ENCODE results near the gene KRTAP5-1.

KRTAP5-1 gene

DNA sequence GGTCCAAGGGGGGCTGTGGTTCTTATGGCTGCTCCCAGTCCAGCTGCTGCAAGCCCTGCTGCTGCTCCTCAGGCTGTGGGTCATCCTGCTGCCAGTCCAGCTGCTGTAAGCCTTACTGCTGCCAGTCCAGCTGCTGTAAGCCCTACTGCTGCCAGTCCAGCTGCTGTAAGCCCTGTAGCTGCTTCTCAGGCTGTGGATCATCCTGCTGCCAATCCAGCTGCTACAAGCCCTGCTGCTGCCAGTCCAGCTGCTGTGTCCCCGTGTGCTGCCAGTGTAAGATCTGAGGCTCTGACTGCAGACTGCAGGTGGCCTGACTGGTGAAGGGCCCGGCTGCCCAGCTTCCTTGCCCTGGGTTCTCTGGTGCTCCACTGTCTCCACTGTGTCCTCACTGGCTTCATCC is 45.2 kb upstream of the KRTAP5-1 start:
- H3K27me3 ChIP-seq (ENCODE audit: low read length): no peaks in the 10 kb centered on the region
- H3K9me3 ChIP-seq (ENCODE audit: insufficient read depth, low read length): no peaks in the 10 kb centered on the region
- no peaks in the 10 kb centered on the region for H3K79me2 ChIP-seq (ENCODE audit: insufficient read depth, low read length)
- TF ChIP-seq, protein P1, sequence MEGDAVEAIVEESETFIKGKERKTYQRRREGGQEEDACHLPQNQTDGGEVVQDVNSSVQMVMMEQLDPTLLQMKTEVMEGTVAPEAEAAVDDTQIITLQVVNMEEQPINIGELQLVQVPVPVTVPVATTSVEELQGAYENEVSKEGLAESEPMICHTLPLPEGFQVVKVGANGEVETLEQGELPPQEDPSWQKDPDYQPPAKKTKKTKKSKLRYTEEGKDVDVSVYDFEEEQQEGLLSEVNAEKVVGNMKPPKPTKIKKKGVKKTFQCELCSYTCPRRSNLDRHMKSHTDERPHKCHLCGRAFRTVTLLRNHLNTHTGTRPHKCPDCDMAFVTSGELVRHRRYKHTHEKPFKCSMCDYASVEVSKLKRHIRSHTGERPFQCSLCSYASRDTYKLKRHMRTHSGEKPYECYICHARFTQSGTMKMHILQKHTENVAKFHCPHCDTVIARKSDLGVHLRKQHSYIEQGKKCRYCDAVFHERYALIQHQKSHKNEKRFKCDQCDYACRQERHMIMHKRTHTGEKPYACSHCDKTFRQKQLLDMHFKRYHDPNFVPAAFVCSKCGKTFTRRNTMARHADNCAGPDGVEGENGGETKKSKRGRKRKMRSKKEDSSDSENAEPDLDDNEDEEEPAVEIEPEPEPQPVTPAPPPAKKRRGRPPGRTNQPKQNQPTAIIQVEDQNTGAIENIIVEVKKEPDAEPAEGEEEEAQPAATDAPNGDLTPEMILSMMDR (IDR thresholded peaks at IDR 0.05; ENCODE audit: insufficient read depth, low read length, poor library complexity, severe bottlenecking): no peak
- no peak for TF ChIP-seq EZH2phosphoT487 (conservative IDR thresholded peaks at IDR 0.05; ENCODE audit: low read length)
- H3K4me2 ChIP-seq (ENCODE audit: low read depth, low read length, poor library complexity, severe bottlenecking): no peak overlapping the region
- no peaks in the 10 kb centered on the region for H3K36me3 ChIP-seq (ENCODE audit: low read length)
- H4K20me1 ChIP-seq (ENCODE audit: low read depth, low read length): no peaks in the 10 kb centered on the region
- no peak overlapping the region for H3K4me3 ChIP-seq (ENCODE audit: insufficient read depth, low read length, poor library complexity, severe bottlenecking)
- no peak overlapping the region for H3K9ac ChIP-seq (ENCODE audit: low read length)
- H3K27ac ChIP-seq (ENCODE audit: low read depth, low read length): no peak overlapping the region
- no peak overlapping the region for H2AFZ ChIP-seq (ENCODE audit: low read depth, low read length, severe bottlenecking)
- no peaks in the 10 kb centered on the region for H3K9me2 ChIP-seq (replicated peaks; ENCODE audit: insufficient read depth, low read length)
- no peaks in the 10 kb centered on the region for H3F3A ChIP-seq (ENCODE audit: insufficient read depth)

DNA sequence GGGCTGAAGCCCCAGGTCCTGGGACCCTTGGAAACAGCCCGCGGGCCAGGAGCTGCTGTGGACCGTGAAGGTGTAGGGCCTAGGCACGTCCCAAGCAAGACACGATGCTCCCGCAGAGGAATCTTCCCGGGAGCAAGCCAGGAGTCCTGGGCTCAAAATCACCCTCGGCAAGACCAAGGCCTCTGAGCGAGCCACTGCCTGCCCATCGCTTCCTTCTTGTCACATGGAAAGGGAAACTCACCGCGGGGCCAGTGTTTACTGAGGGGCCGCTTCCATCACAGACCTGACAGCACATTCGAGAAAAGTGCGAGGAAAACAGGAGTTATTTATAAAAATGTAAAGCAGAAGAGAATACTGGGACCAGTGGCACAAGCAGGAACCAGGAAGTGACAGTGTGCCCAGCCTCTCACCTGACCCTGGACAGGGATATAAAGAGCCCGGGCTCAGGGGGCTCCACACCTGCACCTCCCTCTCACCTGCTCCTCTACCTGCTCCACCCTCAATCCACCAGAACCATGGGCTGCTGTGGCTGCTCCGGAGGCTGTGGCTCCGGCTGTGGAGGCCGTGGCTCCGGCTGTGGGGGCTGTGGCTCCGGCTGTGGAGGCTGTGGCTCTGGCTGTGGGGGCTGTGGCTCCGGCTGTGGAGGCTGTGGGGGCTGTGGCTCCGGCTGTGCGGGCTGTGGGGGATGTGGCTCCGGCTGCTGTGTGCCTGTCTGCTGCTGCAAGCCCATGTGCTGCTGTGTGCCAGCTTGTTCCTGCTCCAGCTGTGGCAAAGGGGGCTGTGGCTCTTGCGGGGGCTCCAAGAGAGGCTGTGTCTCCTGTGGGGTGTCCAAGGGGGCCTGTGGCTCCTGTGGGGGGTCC is 44.5 kb upstream of the KRTAP5-1 start, which contains the start of gene KRTAP5-5:
Gene KRTAP5-5 (plus strand): TSS at position 450 of the 860 bp plus-strand sequence. CDS start 66 bp downstream, at position 516.
- H3K36me3 ChIP-seq (ENCODE audit: low read length): no peaks in the 10 kb centered on the region
- H3K79me2 ChIP-seq (ENCODE audit: insufficient read depth, low read length): no peaks in the 10 kb centered on the region
- no peak within 1 kb of the TSS for H3K4me2 ChIP-seq (ENCODE audit: low read depth, low read length, poor library complexity, severe bottlenecking)
- H3K27me3 ChIP-seq (ENCODE audit: low read length): no peaks in the 10 kb centered on the region
- TF ChIP-seq EZH2phosphoT487 (conservative IDR thresholded peaks at IDR 0.05; ENCODE audit: low read length): no peak
- TF ChIP-seq, protein P1 (IDR thresholded peaks at IDR 0.05; ENCODE audit: insufficient read depth, low read length, poor library complexity, severe bottlenecking): no peak
- no peaks in the 10 kb centered on the region for H3K9me2 ChIP-seq (replicated peaks; ENCODE audit: insufficient read depth, low read length)
- H3K9ac ChIP-seq (ENCODE audit: low read length): no peak within 1 kb of the TSS
- no peaks in the 10 kb centered on the region for H3K9me3 ChIP-seq (ENCODE audit: insufficient read depth, low read length)
- no peaks in the 10 kb centered on the region for H3F3A ChIP-seq (ENCODE audit: insufficient read depth)
- H2AFZ ChIP-seq (ENCODE audit: low read depth, low read length, severe bottlenecking): no peak within 1 kb of the TSS
- H3K4me3 ChIP-seq (ENCODE audit: insufficient read depth, low read length, poor library complexity, severe bottlenecking): no peak within 1 kb of the TSS
- no peaks in the 10 kb centered on the region for H4K20me1 ChIP-seq (ENCODE audit: low read depth, low read length)
- no peak within 1 kb of the TSS for H3K27ac ChIP-seq (ENCODE audit: low read depth, low read length)

GRCh38 chr11:1628506-1629325 is 43.6 kb upstream of the KRTAP5-1 start:
- no peak overlapping the region for H3K27ac ChIP-seq (ENCODE audit: low read depth, low read length)
- H3K4me2 ChIP-seq (ENCODE audit: low read depth, low read length, poor library complexity, severe bottlenecking): no peak overlapping the region
- H3F3A ChIP-seq (ENCODE audit: insufficient read depth): no peaks in the 10 kb centered on the region
- no peak overlapping the region for H3K9ac ChIP-seq (ENCODE audit: low read length)
- no peaks in the 10 kb centered on the region for H3K9me3 ChIP-seq (ENCODE audit: insufficient read depth, low read length)
- H4K20me1 ChIP-seq (ENCODE audit: low read depth, low read length): no peaks in the 10 kb centered on the region
- TF ChIP-seq EZH2phosphoT487 (conservative IDR thresholded peaks at IDR 0.05; ENCODE audit: low read length): no peak
- TF ChIP-seq, protein P1 (IDR thresholded peaks at IDR 0.05; ENCODE audit: insufficient read depth, low read length, poor library complexity, severe bottlenecking): peak; percentile 98
- no peaks in the 10 kb centered on the region for H3K79me2 ChIP-seq (ENCODE audit: insufficient read depth, low read length)
- H2AFZ ChIP-seq (ENCODE audit: low read depth, low read length, severe bottlenecking): no peak overlapping the region
- no peak overlapping the region for H3K4me3 ChIP-seq (ENCODE audit: insufficient read depth, low read length, poor library complexity, severe bottlenecking)
- no peaks in the 10 kb centered on the region for H3K27me3 ChIP-seq (ENCODE audit: low read length)
- H3K36me3 ChIP-seq (ENCODE audit: low read length): no peaks in the 10 kb centered on the region
- no peaks in the 10 kb centered on the region for H3K9me2 ChIP-seq (replicated peaks; ENCODE audit: insufficient read depth, low read length)
